ENCODE measurements around the gene NDUFA7. TPM values are rescaled to one million over a fixed set of nuclear protein-coding genes. Genes with fewer than 3 reads are reported as not detected.

The NDUFA7 gene
- polyA plus RNA-seq, 3 donors: 49.9 to 153 (median 133) TPM

DNA sequence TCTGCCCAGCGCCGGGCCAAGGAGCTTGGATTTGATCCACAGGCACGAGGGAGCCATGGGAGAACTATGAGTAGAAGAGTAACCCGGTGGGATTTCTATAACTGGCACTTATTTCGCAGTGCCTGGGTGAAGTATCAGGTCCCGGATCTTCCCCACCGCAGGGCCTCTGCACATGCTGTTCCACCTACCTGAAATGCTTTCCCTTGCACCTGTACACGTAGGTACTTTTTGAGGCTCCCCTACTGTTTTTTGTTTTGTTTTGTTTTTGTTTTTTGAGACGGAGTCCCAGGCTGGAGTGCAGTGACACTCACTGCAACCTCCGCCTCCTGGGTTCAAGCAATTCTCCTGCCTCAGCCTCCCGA, 22.3 kb upstream of the NDUFA7 start:
- H3K4me2 ChIP-seq (replicated peaks; ENCODE audit: extremely low read depth, low read length, poor library complexity, severe bottlenecking): peak overlapping the region; percentile 62
- DNase-seq: no peak
- no peak overlapping the region for H3K27ac ChIP-seq (ENCODE audit: low read depth in 1 of 2, low read length in 2 of 2)
- peak overlapping the region in 1 of 3 experiments; percentile 59 for H3K4me3 ChIP-seq (replicated peaks in 1 of 3; ENCODE audit: low read depth in 2 of 3, low read length in 3 of 3)
- H3K4me1 Mint-ChIP-seq: peaks cover 9% of the 10 kb centered on the region
- H3K9me3 Mint-ChIP-seq: peaks cover 0 to 16% (median 3%) of the 10 kb centered on the region in 7 donors
- TF ChIP-seq, protein P1, sequence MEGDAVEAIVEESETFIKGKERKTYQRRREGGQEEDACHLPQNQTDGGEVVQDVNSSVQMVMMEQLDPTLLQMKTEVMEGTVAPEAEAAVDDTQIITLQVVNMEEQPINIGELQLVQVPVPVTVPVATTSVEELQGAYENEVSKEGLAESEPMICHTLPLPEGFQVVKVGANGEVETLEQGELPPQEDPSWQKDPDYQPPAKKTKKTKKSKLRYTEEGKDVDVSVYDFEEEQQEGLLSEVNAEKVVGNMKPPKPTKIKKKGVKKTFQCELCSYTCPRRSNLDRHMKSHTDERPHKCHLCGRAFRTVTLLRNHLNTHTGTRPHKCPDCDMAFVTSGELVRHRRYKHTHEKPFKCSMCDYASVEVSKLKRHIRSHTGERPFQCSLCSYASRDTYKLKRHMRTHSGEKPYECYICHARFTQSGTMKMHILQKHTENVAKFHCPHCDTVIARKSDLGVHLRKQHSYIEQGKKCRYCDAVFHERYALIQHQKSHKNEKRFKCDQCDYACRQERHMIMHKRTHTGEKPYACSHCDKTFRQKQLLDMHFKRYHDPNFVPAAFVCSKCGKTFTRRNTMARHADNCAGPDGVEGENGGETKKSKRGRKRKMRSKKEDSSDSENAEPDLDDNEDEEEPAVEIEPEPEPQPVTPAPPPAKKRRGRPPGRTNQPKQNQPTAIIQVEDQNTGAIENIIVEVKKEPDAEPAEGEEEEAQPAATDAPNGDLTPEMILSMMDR (IDR thresholded peaks at IDR 0.05): no peak
- H3K27me3 Mint-ChIP-seq (ENCODE audit: low read depth in 3 of 3): peaks cover 59 to 77% (median 60%) of the 10 kb centered on the region in 3 donors
- no peaks in the 10 kb centered on the region for H3K9me3 ChIP-seq (replicated peaks in 1 of 2; ENCODE audit: control insufficient read depth in 1 of 2, insufficient read depth in 1 of 2, low read length in 2 of 2)
- intact Hi-C loops (cut with micrococcal nuclease): no loop called here
- peak overlapping the region; percentile 37 to 87 for H3K4me3 Mint-ChIP-seq
- no peaks in the 10 kb centered on the region for H4K20me1 ChIP-seq (ENCODE audit: insufficient read depth, low read length)
- H3K36me3 Mint-ChIP-seq: no peaks in the 10 kb centered on the region
- peak overlapping the region; percentile 56 for H2AFZ ChIP-seq (ENCODE audit: insufficient read depth, low read depth, low read length, poor library complexity, severe bottlenecking)
- H3K36me3 ChIP-seq (replicated peaks in 1 of 2; ENCODE audit: control insufficient read depth in 1 of 2, insufficient read depth in 2 of 2, low read length in 2 of 2): no peaks in the 10 kb centered on the region
- no peaks in the 10 kb centered on the region for H3K79me2 ChIP-seq (ENCODE audit: insufficient read depth, low read length)
- 0% methylated on average over 3 of the region's 11 CpGs for WGBS (ENCODE audit: insufficient coverage)
- peaks cover 8 to 11% of the 10 kb centered on the region in 2 donors for H3K4me1 ChIP-seq (ENCODE audit: control insufficient read depth in 1 of 2, insufficient read depth in 2 of 2, low read length in 2 of 2)
- H3K27me3 ChIP-seq (ENCODE audit: control insufficient read depth in 2 of 2, insufficient read depth in 2 of 2, low read length in 2 of 2): peaks cover 38 to 59% of the 10 kb centered on the region in 2 donors
- H3K9ac ChIP-seq (ENCODE audit: insufficient read depth, low read length, poor library complexity, severe bottlenecking): no peak overlapping the region
- H3K27ac Mint-ChIP-seq: no peak overlapping the region

DNA sequence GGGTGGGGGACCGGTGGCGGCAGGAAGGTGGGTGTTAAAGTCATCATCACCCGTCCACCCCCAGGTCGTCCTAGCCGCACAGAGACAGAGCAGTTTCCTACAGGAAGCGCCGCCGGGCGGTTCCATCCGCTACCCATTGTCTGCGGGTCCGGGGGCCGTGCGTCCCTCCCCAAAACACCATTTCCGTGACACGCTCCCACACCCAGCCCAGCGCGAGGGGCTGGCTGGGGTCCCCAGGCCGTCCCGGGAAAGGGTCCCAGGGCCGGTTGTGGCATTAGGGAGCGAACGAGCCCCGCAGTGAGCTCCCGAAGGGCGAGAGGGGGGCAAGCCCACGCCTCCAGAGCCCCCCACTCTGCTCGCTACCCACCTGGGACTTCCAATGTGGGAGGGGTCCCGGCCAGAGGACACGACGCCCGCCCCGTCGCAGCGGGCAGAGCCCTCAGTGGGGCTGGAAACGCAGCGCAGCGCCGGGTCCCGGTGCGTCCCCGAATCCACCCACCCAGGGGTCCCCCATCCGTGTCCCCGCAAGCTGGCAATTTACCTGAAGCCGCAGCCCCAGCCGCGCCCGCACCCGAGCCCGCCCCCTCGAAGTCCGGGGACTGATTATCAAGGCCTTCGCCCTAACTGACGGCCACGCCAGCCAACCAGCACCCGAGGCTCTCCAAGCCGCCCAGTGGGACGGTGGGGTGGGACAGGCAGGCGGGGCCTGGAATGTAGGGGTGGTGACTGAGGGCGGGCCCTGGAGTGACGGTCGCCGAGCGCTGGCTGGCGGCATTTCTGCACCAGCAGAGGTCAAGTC, 21.7 kb upstream of the NDUFA7 start, which contains the start of gene KANK3:
TSS of gene KANK3 (minus strand) at position 579 of the 799 bp plus-strand sequence. CDS start 5,434 bp downstream, outside the sequence.
- Histone ChIP-seq H4K20me1 (ENCODE audit: insufficient read depth, low read length) (no peaks in the 10 kb centered on the region), H3K4me1 (ENCODE audit: control insufficient read depth in 1 of 2, insufficient read depth in 2 of 2, low read length in 2 of 2) (peaks cover 8 to 11% of the 10 kb centered on the region in 2 donors), H3K79me2 (ENCODE audit: insufficient read depth, low read length) (no peaks in the 10 kb centered on the region), H3K9ac (ENCODE audit: insufficient read depth, low read length, poor library complexity, severe bottlenecking) (peak within 1 kb of the TSS; percentile 40), H3K4me3 (replicated peaks in 1 of 3; ENCODE audit: low read depth in 2 of 3, low read length in 3 of 3) (peak within 1 kb of the TSS in 2 of 3 experiments; percentile 3 to 59), H3K4me2 (replicated peaks; ENCODE audit: extremely low read depth, low read length, poor library complexity, severe bottlenecking) (peak within 1 kb of the TSS; percentile 62), H3K36me3 (replicated peaks in 1 of 2; ENCODE audit: control insufficient read depth in 1 of 2, insufficient read depth in 2 of 2, low read length in 2 of 2) (no peaks in the 10 kb centered on the region), H3K9me3 (replicated peaks in 1 of 2; ENCODE audit: control insufficient read depth in 1 of 2, insufficient read depth in 1 of 2, low read length in 2 of 2) (no peaks in the 10 kb centered on the region), H3K27me3 (ENCODE audit: control insufficient read depth in 2 of 2, insufficient read depth in 2 of 2, low read length in 2 of 2) (peaks cover 38 to 59% of the 10 kb centered on the region in 2 donors), H2AFZ (ENCODE audit: insufficient read depth, low read depth, low read length, poor library complexity, severe bottlenecking) (peak within 1 kb of the TSS; percentile 56), H3K27ac (ENCODE audit: low read depth in 1 of 2, low read length in 2 of 2) (no peak within 1 kb of the TSS)
- intact Hi-C loops (cut with micrococcal nuclease): no loop called here
- Mint-ChIP-seq H3K36me3 (no peaks in the 10 kb centered on the region), H3K9me3 (peaks cover 0 to 16% (median 4%) of the 10 kb centered on the region in 7 donors), H3K4me1 (peaks cover 9% of the 10 kb centered on the region), H3K27ac (no peak within 1 kb of the TSS), H3K4me3 (peak within 1 kb of the TSS; percentile 37 to 87), H3K27me3 (ENCODE audit: low read depth in 3 of 3) (peaks cover 62 to 82% (median 66%) of the 10 kb centered on the region in 3 donors)
- TF ChIP-seq, protein P1 (IDR thresholded peaks at IDR 0.05): no peak
- 2% methylated on average over 60 of the region's 65 CpGs for WGBS (ENCODE audit: insufficient coverage)
- DNase-seq: peak; percentile 56 to 72 (median 69)

All from CD14-positive monocyte (primary cell).